ENCODE data around the gene CTCFL.

Gene CTCFL

GRCh38 chr20:57560554-57561355 is 35.8 kb upstream of the CTCFL start, which contains the start of gene PCK1:
Gene PCK1 (plus strand): TSS chr20:57561110. CDS start chr20:57561412, 302 bp downstream.
- no peak for DNase-seq (ENCODE audit: low read depth in 2 of 2)

GRCh38 chr20:57559658-57560553 is 35.0 kb upstream of the CTCFL start:
- no peak for DNase-seq (ENCODE audit: low read depth in 2 of 2)

GRCh38 chr20:57559289-57559634 is 34.3 kb upstream of the CTCFL start:
- DNase-seq (ENCODE audit: low read depth in 2 of 2), result no peak

- no peak for DNase-seq (ENCODE audit: low read depth in 2 of 2)
Observed at GRCh38 chr20:57558614-57559288, 33.8 kb upstream of the CTCFL start.

GRCh38 chr20:57557926-57558613 is 33.1 kb upstream of the CTCFL start:
- no peak for DNase-seq (ENCODE audit: low read depth in 2 of 2)

GRCh38 chr20:57556980-57557274 is 32.0 kb upstream of the CTCFL start:
- DNase-seq (ENCODE audit: low read depth in 2 of 2), result no peak

- no peak for DNase-seq (ENCODE audit: low read depth in 2 of 2)
Observed at GRCh38 chr20:57555457-57556184, 30.7 kb upstream of the CTCFL start.

- no peak for DNase-seq (ENCODE audit: low read depth in 2 of 2)
Observed at GRCh38 chr20:57553376-57554018, 28.6 kb upstream of the CTCFL start.

GRCh38 chr20:57552471-57552870 is 27.5 kb upstream of the CTCFL start:
- DNase-seq (ENCODE audit: low read depth in 2 of 2), result no peak

- no peak for DNase-seq (ENCODE audit: low read depth in 2 of 2)
Observed at GRCh38 chr20:57548177-57549058, 23.5 kb upstream of the CTCFL start.

- DNase-seq (ENCODE audit: low read depth in 2 of 2), result no peak
Observed at GRCh38 chr20:57546956-57547649, 22.2 kb upstream of the CTCFL start.

GRCh38 chr20:57545927-57546662 is 21.2 kb upstream of the CTCFL start:
- DNase-seq (ENCODE audit: low read depth in 2 of 2), result no peak

- no peak for DNase-seq (ENCODE audit: low read depth in 2 of 2)
Observed at GRCh38 chr20:57544838-57545564, 20.1 kb upstream of the CTCFL start.

GRCh38 chr20:57543754-57544153 is 18.8 kb upstream of the CTCFL start:
- DNase-seq (ENCODE audit: low read depth in 2 of 2), result no peak

- DNase-seq (ENCODE audit: low read depth in 2 of 2), result no peak
Observed at GRCh38 chr20:57540890-57541580, 16.1 kb upstream of the CTCFL start.

- no peak for DNase-seq (ENCODE audit: low read depth in 2 of 2)
Observed at GRCh38 chr20:57539889-57540288, 14.9 kb upstream of the CTCFL start.

- no peak for DNase-seq (ENCODE audit: low read depth in 2 of 2)
Observed at GRCh38 chr20:57537822-57538221, 12.9 kb upstream of the CTCFL start.
